Effector CD4-positive, alpha-beta T cell (primary cell): ENCODE results near the gene HOXB2.
A peak's percentile ranks its signal among the peaks of the same experiment; 100 is the strongest.

Source experiments
- DNase-seq: peaks from one replicate; pipeline ENCODE4 v3.0.0-alpha.2; 2020

Gene HOXB2

GRCh38 chr17:48551596-48552465, 6.9 kb upstream of the HOXB2 start:
- DNase-seq, result no peak

- DNase-seq, result no peak
Observed at GRCh38 chr17:48551214-48551555, 6.3 kb upstream of the HOXB2 start.

GRCh38 chr17:48550502-48551213, 5.7 kb upstream of the HOXB2 start:
- DNase-seq, result no peak

- no peak for DNase-seq
Observed at GRCh38 chr17:48549914-48550501, 5.1 kb upstream of the HOXB2 start.

- DNase-seq, result no peak
Observed at GRCh38 chr17:48549281-48549630, 4.3 kb upstream of the HOXB2 start.

GRCh38 chr17:48548523-48549280, 3.8 kb upstream of the HOXB2 start:
- DNase-seq, result no peak

- peak; percentile 60 for DNase-seq
Observed at GRCh38 chr17:48547808-48548522, 3.1 kb upstream of the HOXB2 start.

- DNase-seq, result no peak
Observed at GRCh38 chr17:48546924-48547807, 2.3 kb upstream of the HOXB2 start.

GRCh38 chr17:48546137-48546923, 1.4 kb upstream of the HOXB2 start:
- no peak for DNase-seq

GRCh38 chr17:48545539-48545938, 630 bp upstream of the HOXB2 start:
- DNase-seq, result no peak

GRCh38 chr17:48544349-48545021, 424 bp downstream of the HOXB2 start:
- DNase-seq, result peak; percentile 36

GRCh38 chr17:48543854-48544348, 1.0 kb downstream of the HOXB2 start:
- no peak for DNase-seq

- peak; percentile 43 for DNase-seq
Observed at GRCh38 chr17:48543107-48543853, 1.6 kb downstream of the HOXB2 start.

GRCh38 chr17:48542698-48543106, 2.2 kb downstream of the HOXB2 start:
- no peak for DNase-seq

- no peak for DNase-seq
Observed at GRCh38 chr17:48542114-48542656, 2.7 kb downstream of the HOXB2 start.

GRCh38 chr17:48541577-48542113, 3.3 kb downstream of the HOXB2 start:
- DNase-seq, result peak; percentile 31

- DNase-seq, result no peak
Observed at GRCh38 chr17:48541036-48541576, 3.8 kb downstream of the HOXB2 start.

- DNase-seq, result no peak
Observed at GRCh38 chr17:48540213-48540612, 4.7 kb downstream of the HOXB2 start.
